Ovary (tissue), 9 donors: ENCODE measurements around the gene RSBN1. TPM values are rescaled to one million over a fixed set of nuclear protein-coding genes. Genes with fewer than 3 reads are reported as not detected.

ENCODE experiments used
- DNase-seq, 5 donors: peaks; one replicate each; pipeline ENCODE4 v3.0.0-alpha.2; 2019 to 2020
- H3K27ac ChIP-seq, 2 donors: fragments of 200-600 bp; one replicate each; pipeline versions ENCODE4 v1.5.1 to v1.8.0; 2019 to 2022
- H3K27me3 ChIP-seq: fragments of 200-600 bp; one replicate; pipeline ENCODE4 v1.8.0; 2022
- H3K36me3 ChIP-seq: fragments of 200-600 bp; sonication (generic); one replicate; pipeline ENCODE4 v1.5.1; 2019
- H3K4me1 ChIP-seq: one replicate; pipeline ENCODE4 v1.8.1; 2013; ENCODE audit warnings: mild to moderate bottlenecking, moderate library complexity; ENCODE audit not compliant: insufficient read depth
- H3K4me3 ChIP-seq: fragments of 200-600 bp; sonication (generic); one replicate; pipeline ENCODE4 v1.5.1; 2017
- H3K9me3 ChIP-seq, 2 donors: fragments of 200-600 bp in 1 of 2; sonication (generic) in 1 of 2; one replicate each; pipeline versions ENCODE4 v1.5.1 to v1.8.1; 2013 to 2019; ENCODE audit warnings: mild to moderate bottlenecking in 1 of 2, moderate library complexity in 1 of 2
- EP300 ChIP-seq: sonication (generic); formaldehyde crosslinking; IDR thresholded peaks from one replicate; pipeline ENCODE4 v1.6.1; 2017; ENCODE audit warnings: antibody characterized with exemption
- POLR2A ChIP-seq: fragments of 450-650 bp; IDR thresholded peaks from one replicate; pipeline ENCODE4 v1.6.1; 2017; ENCODE audit warnings: antibody characterized with exemption, mild to moderate bottlenecking, moderate library complexity
- WGBS, 3 donors: extraction: QIAGEN DNeasy Blood & Tissue Kit in 1 of 3; methylation state at CpG; one replicate each; pipeline versions ENCODE4 v1.1.5 to v1.1.7; 2013 to 2017; 5-methylcytosine and 5-hydroxymethylcytosine counted together
- intact Hi-C, 4 donors: fragments of 100-400 bp; cut with DNase I; formaldehyde crosslinking; loops; one replicate each; pipeline versions ENCODE4 v1.11.0 to v1.15.1; 2022 to 2023
- polyA plus RNA-seq, 2 donors: library from polyadenylated mRNA; stranded (reverse); fragments of 200-250 nt in 1 of 2; fragments of 350-450 nt in 1 of 2; fragmentation: Illumina TruSeq in 1 of 2; extraction: RNeasy Lipid Tissue Mini Kit (QIAGEN cat#74804) in 1 of 2; gene quantifications; one replicate each; pipeline ENCODE4 v1.2.3, GENCODE V29; 2013 to 2014
- total RNA-seq, 7 donors: library from RNA; depleted of rRNA in 2 of 7; stranded (reverse); fragments of >200 nt in 2 of 7; fragmentation: NEBNext Ultra II Directional in 3 of 7; extraction: Animal tissue kit (Norgen Biotek cat#: 25700) in 3 of 7; gene quantifications; one replicate each; pipeline versions ENCODE4 v1.1.0 to v1.2.4, GENCODE V29; 2016 to 2023
- TF ChIP-seq, protein P1 (sequence below), 3 donors: fragments of 450-650 bp in 2 of 3; fragments of 200-600 bp in 1 of 3; IDR thresholded peaks; one replicate each; pipeline versions ENCODE4 v1.5.1 to v1.8.0; 2016 to 2022; ENCODE audit warnings: antibody characterized with exemption in 3 of 3, mild to moderate bottlenecking in 1 of 3
- donor health status: DM: no; HTN: no; CAD: no; lungs with moderate emphysema.
- donor health status: DM: no; HTN: no; CAD: no.
- donor health status: Bipolar disorder and iron deficiency.
- donor health status: DM: yes; HTN: yes; CAD: no.
- donor health status: DM: no; HTN: no; CAD: no.
- donor health status: DM: yes; HTN: yes; CAD: no.

The RSBN1 gene
- total and polyA plus RNA-seq, 9 donors, result 10.5 to 36.1 (median 29.7) TPM

- no peak overlapping the region for H3K27ac ChIP-seq
- H3K36me3 ChIP-seq, result no peaks in the 10 kb centered on the region
- no peaks in the 10 kb centered on the region for H3K27me3 ChIP-seq
- H3K9me3 ChIP-seq, result no peaks in the 10 kb centered on the region
- H3K4me1 ChIP-seq, result no peaks in the 10 kb centered on the region
- no peak for DNase-seq
- WGBS, 3 donors, result 75 to 95% (median 78%) methylated on average over 1 of the region's 1 CpG
- TF ChIP-seq POLR2A (no peak), EP300 (no peak)
- TF ChIP-seq, protein P1, sequence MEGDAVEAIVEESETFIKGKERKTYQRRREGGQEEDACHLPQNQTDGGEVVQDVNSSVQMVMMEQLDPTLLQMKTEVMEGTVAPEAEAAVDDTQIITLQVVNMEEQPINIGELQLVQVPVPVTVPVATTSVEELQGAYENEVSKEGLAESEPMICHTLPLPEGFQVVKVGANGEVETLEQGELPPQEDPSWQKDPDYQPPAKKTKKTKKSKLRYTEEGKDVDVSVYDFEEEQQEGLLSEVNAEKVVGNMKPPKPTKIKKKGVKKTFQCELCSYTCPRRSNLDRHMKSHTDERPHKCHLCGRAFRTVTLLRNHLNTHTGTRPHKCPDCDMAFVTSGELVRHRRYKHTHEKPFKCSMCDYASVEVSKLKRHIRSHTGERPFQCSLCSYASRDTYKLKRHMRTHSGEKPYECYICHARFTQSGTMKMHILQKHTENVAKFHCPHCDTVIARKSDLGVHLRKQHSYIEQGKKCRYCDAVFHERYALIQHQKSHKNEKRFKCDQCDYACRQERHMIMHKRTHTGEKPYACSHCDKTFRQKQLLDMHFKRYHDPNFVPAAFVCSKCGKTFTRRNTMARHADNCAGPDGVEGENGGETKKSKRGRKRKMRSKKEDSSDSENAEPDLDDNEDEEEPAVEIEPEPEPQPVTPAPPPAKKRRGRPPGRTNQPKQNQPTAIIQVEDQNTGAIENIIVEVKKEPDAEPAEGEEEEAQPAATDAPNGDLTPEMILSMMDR (IDR thresholded peaks at IDR 0.05), result no peak
- intact Hi-C loops, result no loop called here
- H3K4me3 ChIP-seq, result no peak overlapping the region
Measured at GRCh38 chr1:113858982-113859381, 46.7 kb upstream of the RSBN1 start.

DNA sequence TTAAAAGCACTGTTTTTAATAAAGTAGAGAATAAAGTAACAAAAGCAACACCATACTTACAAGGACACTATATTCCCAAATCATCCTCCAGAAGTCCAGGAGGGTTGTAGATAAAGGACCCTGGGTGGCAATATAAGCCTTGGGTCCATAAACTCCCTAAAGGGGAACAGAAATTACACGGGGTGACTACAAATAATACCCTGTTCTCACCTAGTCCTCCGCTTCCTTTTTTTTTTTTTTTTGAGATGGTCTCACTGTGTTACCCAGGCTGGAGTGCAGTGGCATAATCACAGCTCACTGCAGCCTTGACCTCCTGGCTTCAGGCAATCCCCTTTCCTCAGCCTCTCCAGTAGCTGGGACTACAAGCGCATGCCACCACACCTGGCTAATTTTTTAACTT is 46.1 kb upstream of the RSBN1 start:
- no peaks in the 10 kb centered on the region for H3K27me3 ChIP-seq
- intact Hi-C loops, result no loop called here

DNA sequence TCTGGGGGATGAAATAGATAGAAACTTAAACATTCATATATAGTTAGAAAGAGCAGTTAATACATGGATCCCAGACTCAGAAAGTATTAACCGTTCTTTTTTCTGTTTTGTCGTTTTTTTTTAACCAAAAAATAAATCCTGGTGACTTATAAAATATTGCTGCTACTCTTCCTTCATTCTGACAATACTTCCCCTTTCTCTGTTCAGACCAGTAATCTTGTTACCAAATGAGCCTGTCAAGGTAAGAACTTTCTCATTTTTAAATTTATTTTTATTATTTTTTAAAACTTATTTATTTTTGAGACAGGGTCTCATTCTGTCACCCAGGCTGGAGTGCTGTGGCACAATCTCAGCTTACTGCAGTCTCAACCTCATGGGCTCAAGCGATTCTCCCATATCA is 45.5 kb upstream of the RSBN1 start:
- Histone ChIP-seq H3K9me3 (no peaks in the 10 kb centered on the region), H3K4me3 (no peak overlapping the region), H3K36me3 (no peaks in the 10 kb centered on the region), H3K4me1 (no peaks in the 10 kb centered on the region), H3K27ac (no peak overlapping the region), H3K27me3 (no peaks in the 10 kb centered on the region)
- intact Hi-C loops, result no loop called here
- WGBS, 3 donors, result 74 to 85% (median 82%) methylated on average over 3 of the region's 3 CpGs
- no peak for DNase-seq
- no peak for TF ChIP-seq EP300
- no peak for TF ChIP-seq POLR2A
- TF ChIP-seq, protein P1 (IDR thresholded peaks at IDR 0.05), result no peak

More for the DNA sequence above, 46.1 kb upstream of the RSBN1 start:
- Histone ChIP-seq H3K36me3 (no peaks in the 10 kb centered on the region), H3K4me1 (no peaks in the 10 kb centered on the region), H3K9me3 (no peaks in the 10 kb centered on the region), H3K27ac (no peak overlapping the region), H3K4me3 (no peak overlapping the region)
- no peak for DNase-seq
- WGBS, 3 donors, result 82 to 92% (median 86%) methylated on average over 3 of the region's 3 CpGs
- TF ChIP-seq, protein P1 (IDR thresholded peaks at IDR 0.05), result no peak
- TF ChIP-seq EP300 (no peak), POLR2A (no peak)

DNA sequence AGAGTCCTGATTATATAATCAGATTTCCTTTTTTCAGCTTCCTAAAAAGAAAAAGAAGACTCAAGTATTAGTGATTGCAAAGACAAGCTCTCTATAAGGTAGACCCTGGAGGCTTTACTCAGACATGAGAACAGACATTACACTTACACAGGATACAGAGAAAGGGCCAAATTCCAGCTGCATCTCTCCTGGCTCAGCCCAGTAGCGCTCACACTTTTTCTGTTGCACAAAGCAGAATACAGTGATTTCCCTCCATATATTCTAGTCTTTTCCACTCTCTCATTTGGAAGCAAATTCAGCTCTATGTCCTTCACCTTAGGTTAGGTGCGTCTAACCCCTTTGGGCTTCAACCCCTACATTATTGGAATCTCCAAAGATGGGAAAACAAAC is 44.1 kb upstream of the RSBN1 start:
- Histone ChIP-seq H3K9me3 (no peaks in the 10 kb centered on the region), H3K27ac (no peak overlapping the region), H3K4me3 (no peak overlapping the region), H3K4me1 (no peaks in the 10 kb centered on the region), H3K27me3 (no peaks in the 10 kb centered on the region), H3K36me3 (no peaks in the 10 kb centered on the region)
- DNase-seq, result no peak
- TF ChIP-seq, protein P1 (IDR thresholded peaks at IDR 0.05), result no peak
- TF ChIP-seq EP300, result no peak
- no peak for TF ChIP-seq POLR2A
- intact Hi-C loops, result no loop called here
- 71 to 80% (median 80%) methylated on average over 2 of the region's 2 CpGs for WGBS, 3 donors
